Measurements from ENCODE around the gene PI4K2A.

DNA sequence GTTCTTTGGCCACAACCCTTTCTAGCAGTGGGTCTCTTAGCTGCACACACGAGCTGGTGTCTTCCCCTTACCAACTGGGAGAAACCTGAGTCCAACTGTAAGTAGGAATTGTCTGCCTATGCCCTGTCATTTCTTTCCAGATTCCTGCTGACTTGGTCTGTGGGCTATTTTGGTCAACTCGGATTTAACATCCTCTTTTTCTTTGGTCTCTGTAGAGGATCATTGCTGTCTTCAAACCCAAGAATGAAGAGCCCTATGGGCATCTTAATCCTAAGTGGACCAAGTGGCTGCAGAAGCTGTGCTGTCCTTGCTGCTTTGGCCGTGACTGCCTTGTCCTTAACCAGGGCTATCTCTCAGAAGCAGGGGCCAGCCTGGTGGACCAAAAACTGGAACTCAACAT, 10.3 kb downstream of the PI4K2A start:
- TF ChIP-seq, protein P1, sequence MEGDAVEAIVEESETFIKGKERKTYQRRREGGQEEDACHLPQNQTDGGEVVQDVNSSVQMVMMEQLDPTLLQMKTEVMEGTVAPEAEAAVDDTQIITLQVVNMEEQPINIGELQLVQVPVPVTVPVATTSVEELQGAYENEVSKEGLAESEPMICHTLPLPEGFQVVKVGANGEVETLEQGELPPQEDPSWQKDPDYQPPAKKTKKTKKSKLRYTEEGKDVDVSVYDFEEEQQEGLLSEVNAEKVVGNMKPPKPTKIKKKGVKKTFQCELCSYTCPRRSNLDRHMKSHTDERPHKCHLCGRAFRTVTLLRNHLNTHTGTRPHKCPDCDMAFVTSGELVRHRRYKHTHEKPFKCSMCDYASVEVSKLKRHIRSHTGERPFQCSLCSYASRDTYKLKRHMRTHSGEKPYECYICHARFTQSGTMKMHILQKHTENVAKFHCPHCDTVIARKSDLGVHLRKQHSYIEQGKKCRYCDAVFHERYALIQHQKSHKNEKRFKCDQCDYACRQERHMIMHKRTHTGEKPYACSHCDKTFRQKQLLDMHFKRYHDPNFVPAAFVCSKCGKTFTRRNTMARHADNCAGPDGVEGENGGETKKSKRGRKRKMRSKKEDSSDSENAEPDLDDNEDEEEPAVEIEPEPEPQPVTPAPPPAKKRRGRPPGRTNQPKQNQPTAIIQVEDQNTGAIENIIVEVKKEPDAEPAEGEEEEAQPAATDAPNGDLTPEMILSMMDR (conservative IDR thresholded peaks at IDR 0.05; ENCODE audit: low read depth, low read length): no peak
- TF ChIP-seq BHLHE40 (IDR thresholded peaks at IDR 0.05; ENCODE audit: low read depth, low read length) (no peak), MAFK (IDR thresholded peaks at IDR 0.05; ENCODE audit: low read depth, low read length) (no peak), MXI1 (IDR thresholded peaks at IDR 0.05; ENCODE audit: borderline replicate concordance, low read depth, low read length) (no peak), POLR2A (IDR thresholded peaks at IDR 0.05; ENCODE audit: low read depth, low read length) (no peak)
- TF ChIP-seq, protein P2, sequence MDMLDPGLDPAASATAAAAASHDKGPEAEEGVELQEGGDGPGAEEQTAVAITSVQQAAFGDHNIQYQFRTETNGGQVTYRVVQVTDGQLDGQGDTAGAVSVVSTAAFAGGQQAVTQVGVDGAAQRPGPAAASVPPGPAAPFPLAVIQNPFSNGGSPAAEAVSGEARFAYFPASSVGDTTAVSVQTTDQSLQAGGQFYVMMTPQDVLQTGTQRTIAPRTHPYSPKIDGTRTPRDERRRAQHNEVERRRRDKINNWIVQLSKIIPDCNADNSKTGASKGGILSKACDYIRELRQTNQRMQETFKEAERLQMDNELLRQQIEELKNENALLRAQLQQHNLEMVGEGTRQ (IDR thresholded peaks at IDR 0.05; ENCODE audit: low read depth, low read length): no peak
